ENCODE data around the gene DGKI.
"Not testable (repeated sequence)": the region's sequence is repeated elsewhere in the genome, so short reads cannot be mapped to it uniquely, and the experiment has no call there.

DGKI gene

DNA sequence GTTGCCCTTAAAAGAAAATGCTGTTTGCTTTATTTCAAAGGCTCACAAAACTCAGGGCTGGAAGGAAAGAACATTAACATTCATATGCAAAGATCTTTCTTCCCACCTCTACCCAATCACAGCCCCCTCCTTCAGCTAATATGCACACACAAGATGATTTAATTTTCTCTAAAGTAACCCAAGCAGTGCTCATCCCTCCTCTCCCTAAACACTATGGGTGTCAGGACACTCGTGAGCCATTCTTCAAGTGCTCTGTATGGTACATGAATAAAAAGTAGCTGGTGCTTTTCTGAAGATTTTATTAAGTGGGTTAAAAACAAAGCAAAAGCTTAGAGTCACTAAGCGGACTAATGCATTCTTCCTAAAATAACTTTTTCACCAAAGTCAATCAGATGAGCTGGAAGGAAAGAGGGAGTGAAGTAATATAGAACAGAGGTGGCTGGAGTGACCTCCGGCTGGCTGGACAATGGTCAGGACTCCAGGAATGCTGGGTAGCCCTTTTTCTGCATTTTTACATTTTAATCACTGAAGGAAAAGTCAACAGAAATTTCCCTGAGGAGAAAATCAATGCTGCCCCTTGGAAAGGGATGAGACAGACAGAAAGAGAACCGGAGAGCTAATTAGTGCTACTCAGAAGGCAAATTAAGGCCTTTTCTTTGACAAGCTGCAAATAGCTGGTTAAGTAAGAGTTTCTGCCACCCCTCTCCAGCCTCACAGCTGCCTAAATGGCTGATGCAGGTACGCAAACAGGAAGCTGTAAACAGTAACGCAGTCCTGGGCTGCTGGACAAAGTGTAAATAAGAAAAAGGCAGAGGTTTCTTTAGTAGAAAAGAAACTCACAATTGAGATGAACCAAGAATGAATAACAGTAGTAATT, 6.6 kb downstream of the DGKI start:
- TF ChIP-seq CTCF (IDR thresholded peaks at IDR 0.05; ENCODE audit: control insufficient read depth, insufficient read depth, low read depth, low read length, missing control alignments): no peak
- no peak for DNase-seq (ENCODE audit: low read depth)
- no peak overlapping the region for H3K4me3 ChIP-seq (ENCODE audit: control insufficient read depth, low read depth, low read length)

- H3K4me3 ChIP-seq (ENCODE audit: control insufficient read depth, low read depth, low read length): no peak overlapping the region
- DNase-seq (ENCODE audit: low read depth): no peak
- TF ChIP-seq CTCF (IDR thresholded peaks at IDR 0.05; ENCODE audit: control insufficient read depth, insufficient read depth, low read depth, low read length, missing control alignments): no peak
Observed at GRCh38 chr7:137838706-137839315, 8.0 kb downstream of the DGKI start.

DNA sequence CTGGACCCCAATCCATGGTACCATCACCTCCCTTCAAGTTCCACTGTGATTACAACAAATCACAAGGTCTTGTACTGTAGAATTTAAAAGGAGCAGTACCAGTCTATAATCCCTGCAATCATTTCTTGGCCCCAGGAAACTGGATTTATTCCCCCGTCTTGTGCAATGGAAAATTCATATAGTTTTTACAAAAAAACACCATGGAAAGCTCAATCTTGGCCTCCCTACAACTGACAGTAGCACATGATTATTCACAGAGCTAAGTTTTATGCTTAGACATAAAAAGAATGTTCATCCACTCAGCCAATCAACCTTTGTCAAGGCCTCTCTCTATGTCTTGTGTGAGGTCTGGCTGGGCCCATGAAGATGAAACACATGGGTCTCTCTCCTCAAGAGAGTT, 10.2 kb downstream of the DGKI start:
- H3K4me3 ChIP-seq (ENCODE audit: control insufficient read depth, low read depth, low read length): no peak overlapping the region
- no peak for DNase-seq (ENCODE audit: low read depth)
- TF ChIP-seq CTCF (IDR thresholded peaks at IDR 0.05; ENCODE audit: control insufficient read depth, insufficient read depth, low read depth, low read length, missing control alignments): no peak

- TF ChIP-seq CTCF (IDR thresholded peaks at IDR 0.05; ENCODE audit: control insufficient read depth, insufficient read depth, low read depth, low read length, missing control alignments): no peak
- no peak for DNase-seq (ENCODE audit: low read depth)
- no peak overlapping the region for H3K4me3 ChIP-seq (ENCODE audit: control insufficient read depth, low read depth, low read length)
Observed at GRCh38 chr7:137836113-137836509, 10.7 kb downstream of the DGKI start.

- H3K4me3 ChIP-seq (ENCODE audit: control insufficient read depth, low read depth, low read length): no peak overlapping the region
- no peak for DNase-seq (ENCODE audit: low read depth)
- TF ChIP-seq CTCF (IDR thresholded peaks at IDR 0.05; ENCODE audit: control insufficient read depth, insufficient read depth, low read depth, low read length, missing control alignments): no peak
Observed at GRCh38 chr7:137835486-137836112, 11.2 kb downstream of the DGKI start.

- H3K4me3 ChIP-seq (ENCODE audit: control insufficient read depth, low read depth, low read length): no peak overlapping the region
- DNase-seq (ENCODE audit: low read depth): no peak
- TF ChIP-seq CTCF (IDR thresholded peaks at IDR 0.05; ENCODE audit: control insufficient read depth, insufficient read depth, low read depth, low read length, missing control alignments): no peak
Observed at GRCh38 chr7:137834552-137834951, 12.2 kb downstream of the DGKI start.

DNA sequence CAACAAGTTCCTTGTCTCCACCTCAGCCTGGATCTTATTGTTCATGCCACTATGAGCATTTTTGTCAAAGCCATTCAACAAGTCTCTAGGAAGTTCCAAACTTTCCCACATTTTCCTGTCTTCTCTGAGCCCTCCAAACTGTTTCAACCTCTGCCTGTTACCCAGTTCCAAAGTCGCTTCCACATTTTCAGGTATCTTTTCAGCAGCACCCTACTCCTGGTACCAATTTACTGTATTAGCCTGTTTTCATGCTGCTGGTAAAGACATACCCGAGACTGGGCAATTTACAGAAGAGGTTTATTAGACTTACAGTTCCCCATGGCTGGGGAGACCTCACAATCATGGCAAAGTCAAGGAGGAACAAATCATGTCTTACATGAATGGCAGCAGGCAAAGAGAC, 13.8 kb downstream of the DGKI start:
- not testable (repeated sequence) for DNase-seq (ENCODE audit: low read depth); H3K4me3 ChIP-seq (ENCODE audit: control insufficient read depth, low read depth, low read length)

Measured in AG09309 (cell line).